HL-60 (cell line): ENCODE results near the gene BSN.

Experiments
- DNase-seq, 2 experiments: peaks; one replicate each; pipeline ENCODE4 v3.0.0-alpha.2; 2010 to 2020; ENCODE audit warnings: low read depth in 1 of 2, low spot score in 1 of 2
- H3K27ac ChIP-seq: fragments of 250-450 bp; sonication (Bioruptor Pico); replicated peaks from 2 replicates; pipeline ENCODE4 v1.5.1; 2020; ENCODE audit warnings: mild to moderate bottlenecking, moderate library complexity
- H3K27me3 ChIP-seq: fragments of 250-450 bp; sonication (Bioruptor Pico); 2 replicates; pipeline ENCODE4 v1.5.1; 2021; ENCODE audit warnings: mild to moderate bottlenecking, moderate library complexity; ENCODE audit not compliant: insufficient read depth, poor library complexity, severe bottlenecking
- H3K4me3 ChIP-seq: replicated peaks from 2 replicates; pipeline ENCODE4 v1.5.1; 2011; ENCODE audit warnings: mild to moderate bottlenecking, control low read depth, low read length; ENCODE audit not compliant: insufficient read depth
- GABPA ChIP-seq: IDR thresholded peaks from 2 replicates; pipeline ENCODE4 v1.6.1; 2012; ENCODE audit warnings: low read depth
- POLR2AphosphoS5 ChIP-seq: IDR thresholded peaks from 2 replicates; pipeline ENCODE4 v1.6.1; 2012; ENCODE audit warnings: low read depth
- SPI1 ChIP-seq: IDR thresholded peaks from 2 replicates; pipeline ENCODE4 v1.6.1; 2012; ENCODE audit warnings: low read depth, mild to moderate bottlenecking, borderline replicate concordance
- TF ChIP-seq, protein P1 (sequence below): IDR thresholded peaks from one replicate; pipeline ENCODE4 v1.5.1; 2011; ENCODE audit warnings: low read length, control low read depth, inconsistent platforms; ENCODE audit not compliant: insufficient read depth
- TF ChIP-seq, protein P2 (sequence below): IDR thresholded peaks from 2 replicates; pipeline ENCODE4 v1.6.1; 2012; ENCODE audit warnings: low read depth; ENCODE audit not compliant: insufficient replicate concordance

Gene BSN

DNA sequence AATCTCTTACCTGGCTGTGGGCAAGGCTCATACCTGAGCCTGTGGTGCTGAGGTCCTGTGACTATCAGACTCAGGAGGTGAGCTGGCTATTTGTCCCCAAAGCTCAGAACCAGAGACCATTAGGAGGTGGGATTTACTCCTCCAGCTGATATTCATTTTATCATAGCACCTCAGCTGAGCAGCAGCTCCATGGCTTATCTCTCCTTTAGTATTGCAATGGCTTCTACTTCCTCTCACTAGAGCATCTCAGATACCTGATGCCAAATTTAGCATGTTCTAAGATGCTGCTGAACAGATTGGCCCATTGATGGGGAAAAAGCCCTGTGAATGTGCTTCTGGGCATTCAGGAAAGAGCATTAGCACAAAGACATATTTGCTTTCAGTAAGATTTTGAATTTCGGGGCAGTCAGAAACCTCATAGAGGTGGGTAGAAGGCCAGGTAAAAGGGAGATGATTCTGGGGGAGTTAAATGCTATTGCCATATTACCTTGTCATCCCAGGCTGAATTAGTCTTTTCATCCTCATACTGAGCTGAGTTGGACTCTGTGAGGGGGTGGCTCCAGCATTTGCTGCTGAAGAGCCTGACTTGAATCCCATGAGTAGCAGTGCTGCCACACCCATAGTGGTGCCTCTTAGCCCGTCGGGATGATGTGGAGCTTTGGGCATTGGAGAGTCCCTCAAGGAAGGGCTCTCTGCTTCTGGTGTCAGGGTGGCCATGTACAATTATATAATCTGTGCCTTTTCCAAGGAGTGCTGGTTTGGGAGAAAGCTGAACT, 2.4 kb downstream of the BSN start:
- DNase-seq = no peak
- TF ChIP-seq GABPA (no peak), POLR2AphosphoS5 (no peak), SPI1 (no peak)
- TF ChIP-seq, protein P1, sequence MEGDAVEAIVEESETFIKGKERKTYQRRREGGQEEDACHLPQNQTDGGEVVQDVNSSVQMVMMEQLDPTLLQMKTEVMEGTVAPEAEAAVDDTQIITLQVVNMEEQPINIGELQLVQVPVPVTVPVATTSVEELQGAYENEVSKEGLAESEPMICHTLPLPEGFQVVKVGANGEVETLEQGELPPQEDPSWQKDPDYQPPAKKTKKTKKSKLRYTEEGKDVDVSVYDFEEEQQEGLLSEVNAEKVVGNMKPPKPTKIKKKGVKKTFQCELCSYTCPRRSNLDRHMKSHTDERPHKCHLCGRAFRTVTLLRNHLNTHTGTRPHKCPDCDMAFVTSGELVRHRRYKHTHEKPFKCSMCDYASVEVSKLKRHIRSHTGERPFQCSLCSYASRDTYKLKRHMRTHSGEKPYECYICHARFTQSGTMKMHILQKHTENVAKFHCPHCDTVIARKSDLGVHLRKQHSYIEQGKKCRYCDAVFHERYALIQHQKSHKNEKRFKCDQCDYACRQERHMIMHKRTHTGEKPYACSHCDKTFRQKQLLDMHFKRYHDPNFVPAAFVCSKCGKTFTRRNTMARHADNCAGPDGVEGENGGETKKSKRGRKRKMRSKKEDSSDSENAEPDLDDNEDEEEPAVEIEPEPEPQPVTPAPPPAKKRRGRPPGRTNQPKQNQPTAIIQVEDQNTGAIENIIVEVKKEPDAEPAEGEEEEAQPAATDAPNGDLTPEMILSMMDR = no peak
- TF ChIP-seq, protein P2, sequence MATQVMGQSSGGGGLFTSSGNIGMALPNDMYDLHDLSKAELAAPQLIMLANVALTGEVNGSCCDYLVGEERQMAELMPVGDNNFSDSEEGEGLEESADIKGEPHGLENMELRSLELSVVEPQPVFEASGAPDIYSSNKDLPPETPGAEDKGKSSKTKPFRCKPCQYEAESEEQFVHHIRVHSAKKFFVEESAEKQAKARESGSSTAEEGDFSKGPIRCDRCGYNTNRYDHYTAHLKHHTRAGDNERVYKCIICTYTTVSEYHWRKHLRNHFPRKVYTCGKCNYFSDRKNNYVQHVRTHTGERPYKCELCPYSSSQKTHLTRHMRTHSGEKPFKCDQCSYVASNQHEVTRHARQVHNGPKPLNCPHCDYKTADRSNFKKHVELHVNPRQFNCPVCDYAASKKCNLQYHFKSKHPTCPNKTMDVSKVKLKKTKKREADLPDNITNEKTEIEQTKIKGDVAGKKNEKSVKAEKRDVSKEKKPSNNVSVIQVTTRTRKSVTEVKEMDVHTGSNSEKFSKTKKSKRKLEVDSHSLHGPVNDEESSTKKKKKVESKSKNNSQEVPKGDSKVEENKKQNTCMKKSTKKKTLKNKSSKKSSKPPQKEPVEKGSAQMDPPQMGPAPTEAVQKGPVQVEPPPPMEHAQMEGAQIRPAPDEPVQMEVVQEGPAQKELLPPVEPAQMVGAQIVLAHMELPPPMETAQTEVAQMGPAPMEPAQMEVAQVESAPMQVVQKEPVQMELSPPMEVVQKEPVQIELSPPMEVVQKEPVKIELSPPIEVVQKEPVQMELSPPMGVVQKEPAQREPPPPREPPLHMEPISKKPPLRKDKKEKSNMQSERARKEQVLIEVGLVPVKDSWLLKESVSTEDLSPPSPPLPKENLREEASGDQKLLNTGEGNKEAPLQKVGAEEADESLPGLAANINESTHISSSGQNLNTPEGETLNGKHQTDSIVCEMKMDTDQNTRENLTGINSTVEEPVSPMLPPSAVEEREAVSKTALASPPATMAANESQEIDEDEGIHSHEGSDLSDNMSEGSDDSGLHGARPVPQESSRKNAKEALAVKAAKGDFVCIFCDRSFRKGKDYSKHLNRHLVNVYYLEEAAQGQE = no peak
- H3K27me3 ChIP-seq = peaks cover 10% of the 10 kb centered on the region

DNA sequence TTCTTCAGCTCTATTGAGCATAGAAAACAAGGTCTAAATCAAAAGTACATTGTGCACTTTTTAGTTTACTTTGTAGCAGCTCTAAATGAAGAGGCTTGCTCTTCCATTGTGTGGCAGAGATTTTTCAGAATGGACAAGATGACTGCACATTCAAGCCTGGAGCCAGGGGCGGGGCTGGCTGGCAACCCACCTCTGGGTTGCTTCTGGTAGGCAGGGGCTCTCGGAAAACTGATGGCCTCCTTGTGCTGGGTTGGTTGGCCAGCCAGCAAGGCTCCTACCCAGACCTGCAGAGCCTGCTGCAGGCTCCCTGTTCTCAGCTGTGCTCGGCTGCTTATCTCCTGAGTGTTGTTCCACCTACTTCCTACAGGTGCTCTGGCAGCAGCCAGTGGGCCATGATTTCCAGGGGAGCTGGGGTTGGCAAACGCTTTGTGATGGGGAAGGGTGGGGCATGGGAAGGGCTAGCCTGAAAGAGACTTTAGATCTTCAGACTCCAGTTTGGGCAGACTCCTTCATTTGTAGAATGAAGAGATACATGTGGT, 8.8 kb downstream of the BSN start:
- H3K27ac ChIP-seq = no peak overlapping the region
- DNase-seq = no peak
- peaks cover 5% of the 10 kb centered on the region for H3K27me3 ChIP-seq
- no peak overlapping the region for H3K4me3 ChIP-seq
- TF ChIP-seq SPI1 (no peak), GABPA (no peak), POLR2AphosphoS5 (no peak)
- TF ChIP-seq, protein P1 = no peak
- TF ChIP-seq, protein P2 = no peak

More for the DNA sequence above, 2.4 kb downstream of the BSN start:
- no peak overlapping the region for H3K27ac ChIP-seq
- no peak overlapping the region for H3K4me3 ChIP-seq

DNA sequence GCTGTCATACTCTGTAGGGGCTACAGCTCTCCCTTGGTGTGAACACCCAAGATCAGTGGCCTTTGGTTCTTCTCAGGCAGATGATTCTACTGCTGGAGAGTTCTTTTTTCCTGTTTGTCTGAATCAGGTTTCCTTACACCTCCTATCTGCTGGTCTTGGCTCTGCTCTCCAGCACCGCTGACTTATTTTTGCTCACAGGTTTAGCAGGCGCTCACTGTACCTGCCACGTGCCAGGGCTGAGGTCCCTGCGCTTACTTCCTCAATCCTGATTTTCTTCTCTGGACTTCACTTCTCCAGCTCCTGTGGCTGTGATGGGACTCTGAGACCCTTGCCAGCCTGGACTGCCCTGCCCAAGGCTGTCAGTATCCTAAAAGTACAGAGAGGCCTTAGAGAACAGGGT, 9.5 kb downstream of the BSN start:
- TF ChIP-seq SPI1 (no peak), GABPA (no peak), POLR2AphosphoS5 (no peak)
- TF ChIP-seq, protein P1 = no peak
- TF ChIP-seq, protein P2 = no peak
- no peak overlapping the region for H3K27ac ChIP-seq
- DNase-seq = no peak
- H3K27me3 ChIP-seq = peaks cover 5% of the 10 kb centered on the region
- no peak overlapping the region for H3K4me3 ChIP-seq
